H1 (cell line): ENCODE results near the gene CORO1A.

Experiments
- CBX8 ChIP-seq: fragments of 300-800, 300-1000 bp; sonication (generic); IDR thresholded peaks from 2 replicates; pipeline ENCODE4 v1.7.1; 2016; ENCODE audit warnings: low read depth, low read length, borderline replicate concordance
- POLR2AphosphoS5 ChIP-seq: IDR thresholded peaks from 2 replicates; pipeline ENCODE4 v1.6.1; 2011; ENCODE audit warnings: low read depth, low read length
- ZNF274 ChIP-seq: IDR thresholded peaks from 2 replicates; pipeline ENCODE4 v1.7.0; 2012; ENCODE audit warnings: low read length, borderline replicate concordance; ENCODE audit errors: extremely low read depth

DNA sequence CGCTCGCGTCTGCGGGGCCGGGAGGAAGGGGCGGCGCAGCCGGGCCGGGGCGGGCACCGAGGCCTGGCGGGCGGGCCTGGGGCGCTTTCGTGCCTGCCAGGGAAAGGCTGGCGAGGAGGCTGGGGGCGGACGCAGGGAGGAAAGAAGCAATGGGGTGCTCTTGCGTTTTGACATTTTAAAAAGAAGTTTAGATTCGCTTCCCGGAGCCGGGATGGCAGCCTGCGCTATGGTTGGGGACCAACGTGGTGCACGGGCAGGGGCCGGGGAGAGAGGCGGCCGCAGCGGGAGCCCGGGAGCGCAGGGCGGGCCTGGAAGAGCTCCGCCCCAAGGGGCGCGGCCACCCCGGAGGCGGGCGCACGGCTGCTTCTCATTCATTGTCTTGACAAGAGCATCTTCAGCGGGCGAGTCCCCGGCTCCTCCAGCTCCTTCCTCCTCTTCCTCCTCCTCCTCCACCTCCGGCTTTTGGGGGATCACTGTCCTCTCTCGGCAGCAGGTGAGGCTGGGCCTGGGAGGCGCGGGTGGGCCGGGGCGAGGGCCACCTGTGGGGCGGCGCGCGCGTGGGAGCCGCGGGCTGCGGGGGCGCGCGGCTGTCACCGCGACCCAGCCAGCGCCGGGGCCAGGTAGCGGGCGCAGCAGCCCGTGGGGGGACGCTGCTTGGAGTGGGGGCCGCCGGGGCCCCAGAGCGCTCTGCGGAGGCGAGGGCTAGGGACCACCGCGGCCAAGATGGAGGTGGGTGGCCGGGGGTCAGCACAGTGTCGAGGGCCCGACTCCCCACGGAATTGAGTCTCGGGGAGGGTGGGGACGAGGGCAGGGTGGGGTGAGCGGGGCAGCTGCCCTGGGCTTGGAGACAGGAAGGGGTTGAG lies at the start of gene CORO1A:
- TF ChIP-seq ZNF274 (no peak), CBX8 (no peak), POLR2AphosphoS5 (no peak)
